Gastroesophageal sphincter (tissue), 4 donors: ENCODE results near the gene CUX1. TPM values are rescaled to one million over a fixed set of nuclear protein-coding genes. Genes with fewer than 3 reads are reported as not detected.

Source experiments
- ATAC-seq: fragments of 150-250 bp; one replicate; pipeline ENCODE4 v1.9.1; 2016; ENCODE audit warnings: mild to moderate bottlenecking, moderate library complexity
- H3K27ac ChIP-seq, 4 donors: fragments of 200-600 bp; sonication (generic) in 3 of 4; 1 replicate in 3 of 4; 2 replicates in 1 of 4; pipeline ENCODE4 v1.5.1; 2016 to 2019
- H3K27me3 ChIP-seq: fragments of 200-600 bp; sonication (generic); one replicate; pipeline ENCODE4 v1.5.1; 2019
- H3K36me3 ChIP-seq, 2 donors: fragments of 200-600 bp; sonication (generic); one replicate each; pipeline ENCODE4 v1.5.1; 2019; ENCODE audit warnings: control low read depth in 1 of 2
- H3K4me1 ChIP-seq, 3 donors: fragments of 200-600 bp; sonication (generic); 1 replicate in 2 of 3; 2 replicates in 1 of 3; pipeline ENCODE4 v1.5.1; 2016 to 2019; ENCODE audit warnings: control low read depth in 2 of 3
- H3K4me3 ChIP-seq, 2 donors: fragments of 200-600 bp; sonication (generic); one replicate each; pipeline ENCODE4 v1.5.1; 2019; ENCODE audit warnings: mild to moderate bottlenecking in 1 of 2, moderate library complexity in 1 of 2
- H3K9me3 ChIP-seq, 3 donors: fragments of 200-600 bp; sonication (generic); one replicate each; pipeline ENCODE4 v1.5.1; 2017 to 2019; ENCODE audit warnings: control low read depth in 2 of 3
- EP300 ChIP-seq: sonication (generic); formaldehyde crosslinking; IDR thresholded peaks from one replicate; pipeline ENCODE4 v1.6.1; 2017; ENCODE audit warnings: antibody characterized with exemption, mild to moderate bottlenecking
- POLR2A ChIP-seq, 2 donors: fragments of 450-650 bp; IDR thresholded peaks; one replicate each; pipeline ENCODE4 v1.6.1; 2017; ENCODE audit warnings: antibody characterized with exemption in 2 of 2, mild to moderate bottlenecking in 2 of 2, moderate library complexity in 1 of 2
- POLR2AphosphoS5 ChIP-seq: sonication (generic); formaldehyde crosslinking; IDR thresholded peaks from one replicate; pipeline ENCODE4 v1.6.1; 2017; ENCODE audit warnings: antibody characterized with exemption
- WGBS, 2 donors: methylation state at CpG; one replicate each; pipeline ENCODE4 v1.1.5; 2018; ENCODE audit warnings: low coverage in 1 of 2; 5-methylcytosine and 5-hydroxymethylcytosine counted together
- total RNA-seq, 4 donors: library from RNA; depleted of rRNA; stranded (reverse); fragments of >200 nt; gene quantifications; one replicate each; pipeline ENCODE4 v1.1.0, GENCODE V29; 2016
- TF ChIP-seq, protein P1 (sequence below), 4 experiments: fragments of 200-600 bp in 2 of 4; fragments of 450-650 bp in 2 of 4; sonication (generic) in 1 of 4; IDR thresholded peaks; one replicate each; pipeline ENCODE4 v1.5.1; 2017 to 2019; ENCODE audit warnings: antibody characterized with exemption in 4 of 4, mild to moderate bottlenecking in 2 of 4, moderate library complexity in 2 of 4

CUX1 gene
- total RNA-seq, 4 donors from 2014 or later, result 84.4 to 134 (median 110) TPM

DNA sequence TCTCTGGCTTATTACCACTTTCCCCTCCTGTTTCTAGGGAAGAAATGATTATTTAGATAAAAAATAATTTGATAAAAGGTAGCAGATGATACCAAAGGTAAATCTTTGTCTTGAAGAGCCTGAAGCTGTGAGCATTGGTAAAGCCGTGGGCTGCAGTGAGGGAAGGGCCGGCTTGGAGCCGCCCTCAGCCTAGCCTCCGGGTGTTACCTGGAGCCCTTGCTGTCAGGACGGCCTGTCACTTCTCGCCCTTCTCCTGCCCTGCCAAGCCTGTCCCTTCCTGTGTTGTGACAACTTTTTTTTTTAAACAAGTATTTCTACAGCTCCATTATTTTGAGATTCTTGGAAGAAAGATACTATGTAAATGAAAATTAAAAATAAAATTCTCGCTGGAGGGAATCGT, 7.0 kb downstream of the CUX1 start:
- no peak for ATAC-seq
- H3K36me3 ChIP-seq, result no peaks in the 10 kb centered on the region
- 91 to 92% methylated on average over 8 of the region's 8 CpGs for WGBS, 2 donors
- no peak overlapping the region for H3K4me3 ChIP-seq
- H3K27me3 ChIP-seq, result no peaks in the 10 kb centered on the region
- TF ChIP-seq, protein P1, sequence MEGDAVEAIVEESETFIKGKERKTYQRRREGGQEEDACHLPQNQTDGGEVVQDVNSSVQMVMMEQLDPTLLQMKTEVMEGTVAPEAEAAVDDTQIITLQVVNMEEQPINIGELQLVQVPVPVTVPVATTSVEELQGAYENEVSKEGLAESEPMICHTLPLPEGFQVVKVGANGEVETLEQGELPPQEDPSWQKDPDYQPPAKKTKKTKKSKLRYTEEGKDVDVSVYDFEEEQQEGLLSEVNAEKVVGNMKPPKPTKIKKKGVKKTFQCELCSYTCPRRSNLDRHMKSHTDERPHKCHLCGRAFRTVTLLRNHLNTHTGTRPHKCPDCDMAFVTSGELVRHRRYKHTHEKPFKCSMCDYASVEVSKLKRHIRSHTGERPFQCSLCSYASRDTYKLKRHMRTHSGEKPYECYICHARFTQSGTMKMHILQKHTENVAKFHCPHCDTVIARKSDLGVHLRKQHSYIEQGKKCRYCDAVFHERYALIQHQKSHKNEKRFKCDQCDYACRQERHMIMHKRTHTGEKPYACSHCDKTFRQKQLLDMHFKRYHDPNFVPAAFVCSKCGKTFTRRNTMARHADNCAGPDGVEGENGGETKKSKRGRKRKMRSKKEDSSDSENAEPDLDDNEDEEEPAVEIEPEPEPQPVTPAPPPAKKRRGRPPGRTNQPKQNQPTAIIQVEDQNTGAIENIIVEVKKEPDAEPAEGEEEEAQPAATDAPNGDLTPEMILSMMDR (IDR thresholded peaks at IDR 0.05), result no peak
- TF ChIP-seq POLR2A (IDR thresholded peaks at IDR 0.05) (no peak), EP300 (no peak), POLR2AphosphoS5 (no peak)
- H3K27ac ChIP-seq, result no peak overlapping the region
- H3K4me1 ChIP-seq, result peaks cover 0 to 71% (median 4%) of the 10 kb centered on the region in 3 donors
- no peaks in the 10 kb centered on the region for H3K9me3 ChIP-seq

DNA sequence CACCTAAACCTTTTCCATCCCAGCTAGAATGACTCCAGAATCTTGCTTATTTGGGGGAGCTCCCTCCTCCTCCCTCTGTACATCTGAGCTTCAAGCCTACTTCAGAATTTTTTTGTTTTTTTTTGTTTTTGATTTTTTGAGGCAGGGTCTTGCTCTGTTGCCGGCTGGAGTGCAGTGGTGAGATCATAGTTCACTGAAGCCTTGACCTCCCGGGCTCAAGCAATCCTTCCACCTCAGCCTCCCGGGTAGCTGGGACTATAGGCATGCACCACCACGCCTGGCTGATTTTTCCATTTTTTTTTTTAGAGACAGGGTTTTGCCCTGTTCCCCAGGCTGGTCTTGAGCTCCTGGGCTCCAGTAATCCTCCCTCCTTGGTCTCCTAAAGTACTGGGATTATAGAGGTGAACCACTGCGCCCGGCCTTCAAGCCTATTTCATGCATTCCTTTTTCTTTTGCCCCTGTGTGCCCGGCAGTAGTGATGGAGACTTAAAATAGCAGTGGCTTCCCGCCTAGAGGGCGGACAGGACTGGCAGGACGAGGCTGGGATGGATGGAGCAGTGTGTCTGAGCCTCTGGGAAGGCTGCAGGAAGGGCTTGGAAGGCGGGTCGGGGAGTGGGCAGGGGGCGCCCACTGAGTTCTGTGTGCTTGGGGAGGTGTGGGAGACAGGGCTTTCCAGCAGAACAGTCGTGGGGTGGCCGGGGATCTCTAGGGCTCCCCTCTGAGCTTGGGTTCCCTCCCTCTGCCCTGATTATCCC, 8.8 kb downstream of the CUX1 start:
- H3K27me3 ChIP-seq, result no peaks in the 10 kb centered on the region
- 52 to 85% methylated on average over 2 to 6 of the region's 15 CpGs for WGBS, 2 donors
- H3K36me3 ChIP-seq, result no peaks in the 10 kb centered on the region
- peaks cover 0 to 56% (median 4%) of the 10 kb centered on the region in 3 donors for H3K4me1 ChIP-seq
- TF ChIP-seq, protein P1 (IDR thresholded peaks at IDR 0.05), result no peak
- TF ChIP-seq EP300, result no peak
- no peak for TF ChIP-seq POLR2AphosphoS5
- no peak for TF ChIP-seq POLR2A (IDR thresholded peaks at IDR 0.05)
- H3K9me3 ChIP-seq, result no peaks in the 10 kb centered on the region
- H3K4me3 ChIP-seq, result no peak overlapping the region
- no peak overlapping the region for H3K27ac ChIP-seq
- no peak for ATAC-seq

DNA sequence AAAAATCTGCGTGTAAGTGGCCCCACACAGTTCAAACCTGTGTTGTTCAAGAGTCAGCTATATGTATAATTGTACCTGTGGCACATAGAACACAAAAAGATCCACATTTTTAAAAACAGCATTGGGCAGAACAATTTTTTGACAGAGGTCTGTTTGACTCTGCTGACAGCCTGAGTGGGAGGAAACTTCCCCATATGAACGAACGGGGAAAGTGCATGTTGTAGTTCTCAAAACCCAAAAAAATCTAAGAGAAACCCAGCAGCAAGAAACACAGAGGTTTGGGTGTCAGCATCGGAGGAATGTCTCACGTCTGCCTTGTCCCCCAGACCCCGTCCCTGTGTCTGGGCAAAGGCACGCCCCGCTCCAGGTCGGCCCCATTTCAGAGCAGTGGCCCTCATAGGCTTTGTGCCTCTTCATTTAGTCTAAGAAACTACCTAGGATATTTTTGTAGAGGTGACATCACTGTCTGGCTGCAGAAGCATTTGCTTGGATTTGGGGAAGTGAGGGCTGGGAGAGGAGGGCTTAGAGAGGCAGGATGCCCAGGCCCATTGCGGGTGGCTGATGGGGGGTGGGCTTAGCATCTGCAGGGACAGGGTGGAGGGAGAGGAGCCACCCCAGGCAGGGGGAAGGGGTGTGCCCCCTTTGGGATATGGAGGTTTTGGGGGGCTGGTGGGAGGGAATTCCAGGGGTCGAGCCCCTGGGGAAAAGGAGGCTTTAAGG, 11.0 kb downstream of the CUX1 start:
- TF ChIP-seq POLR2A (IDR thresholded peaks at IDR 0.05) (no peak), EP300 (no peak), POLR2AphosphoS5 (no peak)
- TF ChIP-seq, protein P1 (IDR thresholded peaks at IDR 0.05), result no peak
- ATAC-seq, result no peak
- 82 to 90% methylated on average over 3 to 8 of the region's 11 CpGs for WGBS, 2 donors
- H3K9me3 ChIP-seq, result no peaks in the 10 kb centered on the region
- H3K4me3 ChIP-seq, result no peak overlapping the region
- H3K36me3 ChIP-seq, result no peaks in the 10 kb centered on the region
- H3K27ac ChIP-seq, result no peak overlapping the region
- peaks cover 0 to 52% (median 4%) of the 10 kb centered on the region in 3 donors for H3K4me1 ChIP-seq
- no peaks in the 10 kb centered on the region for H3K27me3 ChIP-seq

DNA sequence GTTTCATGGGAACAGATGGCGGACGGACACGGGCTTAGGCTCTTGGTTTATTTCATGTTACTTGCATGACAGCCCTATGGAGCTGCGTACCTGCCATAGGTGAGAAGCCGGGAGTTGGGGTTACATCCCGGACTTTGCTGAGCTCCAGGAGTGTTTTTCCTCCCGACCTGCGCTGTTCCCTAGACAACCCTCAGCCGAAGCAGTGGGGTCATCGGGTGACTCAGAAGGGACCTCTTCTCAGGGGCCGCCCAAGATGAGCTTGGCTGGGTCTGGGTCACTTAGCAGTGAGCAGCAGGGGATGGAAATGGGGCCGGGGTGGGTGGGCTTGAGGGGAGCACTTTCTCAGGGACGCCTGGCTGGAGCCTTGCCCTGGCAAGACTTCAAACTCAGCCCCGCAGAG, 11.9 kb downstream of the CUX1 start:
- H3K36me3 ChIP-seq, result no peaks in the 10 kb centered on the region
- peaks cover 0 to 54% (median 4%) of the 10 kb centered on the region in 3 donors for H3K4me1 ChIP-seq
- no peaks in the 10 kb centered on the region for H3K9me3 ChIP-seq
- H3K27me3 ChIP-seq, result no peaks in the 10 kb centered on the region
- 90 to 91% methylated on average over 4 to 7 of the region's 14 CpGs for WGBS, 2 donors
- no peak overlapping the region for H3K27ac ChIP-seq
- TF ChIP-seq POLR2AphosphoS5 (no peak), EP300 (no peak), POLR2A (IDR thresholded peaks at IDR 0.05) (no peak)
- TF ChIP-seq, protein P1 (IDR thresholded peaks at IDR 0.05), result no peak
- no peak overlapping the region for H3K4me3 ChIP-seq
- ATAC-seq, result no peak
